Ishikawa (cell line): Measurements from ENCODE around the gene CACNB3.

Experiments
- CEBPB ChIP-seq: IDR thresholded peaks from 2 replicates; pipeline ENCODE4 v1.6.1; 2012
- CREB1 ChIP-seq: IDR thresholded peaks from 2 replicates; pipeline ENCODE4 v1.6.1; 2012; ENCODE audit warnings: low read depth
- EGR1 ChIP-seq: IDR thresholded peaks from 2 replicates; pipeline ENCODE4 v1.6.1; 2012
- EP300 ChIP-seq: IDR thresholded peaks from 2 replicates; pipeline ENCODE4 v1.6.1; 2012; ENCODE audit warnings: borderline replicate concordance
- FOXM1 ChIP-seq: IDR thresholded peaks from 2 replicates; pipeline ENCODE4 v1.6.1; 2012; ENCODE audit warnings: low read depth, borderline replicate concordance
- MAX ChIP-seq: IDR thresholded peaks from 2 replicates; pipeline ENCODE4 v1.6.1; 2012
- NFIC ChIP-seq: IDR thresholded peaks from 2 replicates; pipeline ENCODE4 v1.6.1; 2012
- RAD21 ChIP-seq: IDR thresholded peaks from 2 replicates; pipeline ENCODE4 v1.6.1; 2012; ENCODE audit warnings: low read depth
- TAF1 ChIP-seq: IDR thresholded peaks from 2 replicates; pipeline ENCODE4 v1.6.1; 2012; ENCODE audit warnings: low read depth, mild to moderate bottlenecking
- TCF12 ChIP-seq: IDR thresholded peaks from 2 replicates; pipeline ENCODE4 v1.6.1; 2012; ENCODE audit warnings: low read depth
- TEAD4 ChIP-seq: IDR thresholded peaks from 2 replicates; pipeline ENCODE4 v1.6.1; 2012
- USF1 ChIP-seq: IDR thresholded peaks from 2 replicates; pipeline ENCODE4 v1.6.1; 2012
- YY1 ChIP-seq: IDR thresholded peaks from 2 replicates; pipeline ENCODE4 v1.6.1; 2012; ENCODE audit warnings: low read depth
- ZBTB7A ChIP-seq: IDR thresholded peaks from 2 replicates; pipeline ENCODE4 v1.6.1; 2012; ENCODE audit warnings: low read depth
- TF ChIP-seq, protein P1 (sequence below): IDR thresholded peaks from 2 replicates; pipeline ENCODE4 v1.6.1; 2012; ENCODE audit warnings: low read depth, mild to moderate bottlenecking

CACNB3 gene

GRCh38 chr12:48776956-48777355, 41.3 kb upstream of the CACNB3 start:
- TF ChIP-seq CEBPB, result no peak
- TF ChIP-seq TCF12, result no peak
- no peak for TF ChIP-seq CREB1
- TF ChIP-seq YY1, result no peak
- TF ChIP-seq EGR1, result no peak
- TF ChIP-seq TEAD4, result no peak
- no peak for TF ChIP-seq ZBTB7A
- TF ChIP-seq EP300, result no peak
- no peak for TF ChIP-seq MAX
- no peak for TF ChIP-seq NFIC
- TF ChIP-seq FOXM1, result no peak
- TF ChIP-seq TAF1, result no peak
- TF ChIP-seq USF1, result no peak
- TF ChIP-seq RAD21, result no peak

DNA sequence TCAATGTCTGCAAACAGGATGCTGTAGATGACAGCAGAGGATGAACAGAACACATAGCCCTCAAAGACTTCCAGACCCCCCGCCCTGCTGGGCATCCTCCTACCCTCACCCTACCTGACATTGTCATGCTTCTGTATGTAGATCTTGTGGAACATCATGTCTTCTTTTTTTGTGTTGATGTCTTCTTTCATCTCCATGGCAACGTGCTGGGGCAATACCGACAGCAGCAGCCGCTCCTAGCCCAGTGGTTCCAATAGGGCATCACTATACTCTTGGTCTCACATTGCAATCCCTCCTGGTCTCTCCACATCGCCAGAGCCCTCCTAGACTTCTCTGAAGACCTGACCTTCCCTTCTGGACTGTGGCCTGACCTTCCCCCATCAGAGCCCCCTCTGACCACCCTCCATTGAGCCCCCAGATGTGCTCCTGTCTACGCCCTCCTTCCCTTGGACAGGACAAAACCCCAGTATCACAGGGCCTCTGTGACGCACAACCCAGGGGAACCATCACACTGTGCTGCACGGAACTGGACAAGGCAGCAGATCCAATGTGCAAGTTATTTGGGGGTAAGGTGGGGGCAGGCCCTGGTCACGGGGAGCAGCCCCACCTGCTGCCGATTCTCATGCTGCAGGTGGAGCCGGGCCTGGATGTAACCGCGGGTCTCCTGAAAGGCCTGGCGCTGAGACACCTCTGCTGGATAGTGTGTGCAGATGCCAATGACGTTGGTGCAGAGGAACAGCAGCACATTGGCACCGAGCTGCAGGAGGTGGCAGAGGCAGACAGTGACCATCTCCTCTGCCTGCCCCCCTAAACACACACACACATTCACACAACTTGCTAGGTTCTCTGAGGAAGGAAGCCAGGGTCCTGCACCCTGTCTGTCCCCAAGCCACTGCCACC, 40.5 kb upstream of the CACNB3 start:
- no peak for TF ChIP-seq TAF1
- no peak for TF ChIP-seq USF1
- no peak for TF ChIP-seq RAD21
- TF ChIP-seq FOXM1, result no peak
- TF ChIP-seq CREB1, result no peak
- no peak for TF ChIP-seq TEAD4
- TF ChIP-seq YY1, result no peak

GRCh38 chr12:48779869-48780268, 38.4 kb upstream of the CACNB3 start:
- no peak for TF ChIP-seq TAF1
- no peak for TF ChIP-seq EP300
- no peak for TF ChIP-seq FOXM1
- TF ChIP-seq MAX, result no peak
- no peak for TF ChIP-seq ZBTB7A
- TF ChIP-seq CREB1, result no peak
- no peak for TF ChIP-seq NFIC
- no peak for TF ChIP-seq CEBPB

GRCh38 chr12:48780381-48781025, 37.8 kb upstream of the CACNB3 start:
- TF ChIP-seq CREB1 (no peak), YY1 (0 out of 2 replicates have a peak, but pooled peaks have one; percentile 20), NFIC (0 out of 2 replicates have a peak, but pooled peaks have one; percentile 21), ZBTB7A (no peak), EGR1 (no peak), CEBPB (no peak), EP300 (no peak), USF1 (peak; percentile 30; the same call in 1 of the 2 replicates)

DNA sequence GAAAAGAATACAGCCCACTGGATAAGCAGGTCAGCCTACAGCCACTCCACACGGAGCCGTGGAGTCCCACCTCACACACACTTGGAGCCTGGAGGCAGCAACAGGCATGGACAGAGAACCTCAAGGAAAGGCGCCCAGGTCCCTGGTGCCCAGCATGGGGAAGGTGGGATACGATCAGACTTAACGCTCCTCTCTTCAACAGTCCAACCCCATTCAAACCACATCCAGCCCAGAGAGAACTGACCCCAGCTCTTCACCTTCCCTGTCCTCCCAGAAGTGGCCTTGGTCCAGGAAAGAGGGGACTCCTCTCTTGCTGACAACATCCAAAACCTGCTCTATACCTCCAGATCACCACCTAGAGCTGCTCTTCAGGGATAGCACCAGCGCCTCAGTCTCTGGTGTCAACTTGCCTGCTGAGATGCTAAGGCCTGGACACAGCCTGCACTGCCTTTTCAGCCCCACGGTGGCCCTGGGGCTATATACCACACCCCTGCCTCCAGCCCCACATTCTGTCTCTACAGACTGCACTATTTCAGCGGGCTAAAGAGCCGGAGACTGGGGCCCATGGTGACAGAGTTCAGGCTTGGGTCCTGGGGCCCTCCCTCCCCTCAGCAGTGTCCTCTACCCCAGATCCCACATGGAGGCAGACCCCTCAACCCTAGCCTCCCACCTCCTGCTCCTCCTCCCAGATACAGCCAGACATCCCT, 36.4 kb upstream of the CACNB3 start:
- TF ChIP-seq MAX (no peak), EGR1 (no peak), CREB1 (no peak), TCF12 (no peak), TAF1 (no peak), CEBPB (no peak)
- TF ChIP-seq, protein P1, sequence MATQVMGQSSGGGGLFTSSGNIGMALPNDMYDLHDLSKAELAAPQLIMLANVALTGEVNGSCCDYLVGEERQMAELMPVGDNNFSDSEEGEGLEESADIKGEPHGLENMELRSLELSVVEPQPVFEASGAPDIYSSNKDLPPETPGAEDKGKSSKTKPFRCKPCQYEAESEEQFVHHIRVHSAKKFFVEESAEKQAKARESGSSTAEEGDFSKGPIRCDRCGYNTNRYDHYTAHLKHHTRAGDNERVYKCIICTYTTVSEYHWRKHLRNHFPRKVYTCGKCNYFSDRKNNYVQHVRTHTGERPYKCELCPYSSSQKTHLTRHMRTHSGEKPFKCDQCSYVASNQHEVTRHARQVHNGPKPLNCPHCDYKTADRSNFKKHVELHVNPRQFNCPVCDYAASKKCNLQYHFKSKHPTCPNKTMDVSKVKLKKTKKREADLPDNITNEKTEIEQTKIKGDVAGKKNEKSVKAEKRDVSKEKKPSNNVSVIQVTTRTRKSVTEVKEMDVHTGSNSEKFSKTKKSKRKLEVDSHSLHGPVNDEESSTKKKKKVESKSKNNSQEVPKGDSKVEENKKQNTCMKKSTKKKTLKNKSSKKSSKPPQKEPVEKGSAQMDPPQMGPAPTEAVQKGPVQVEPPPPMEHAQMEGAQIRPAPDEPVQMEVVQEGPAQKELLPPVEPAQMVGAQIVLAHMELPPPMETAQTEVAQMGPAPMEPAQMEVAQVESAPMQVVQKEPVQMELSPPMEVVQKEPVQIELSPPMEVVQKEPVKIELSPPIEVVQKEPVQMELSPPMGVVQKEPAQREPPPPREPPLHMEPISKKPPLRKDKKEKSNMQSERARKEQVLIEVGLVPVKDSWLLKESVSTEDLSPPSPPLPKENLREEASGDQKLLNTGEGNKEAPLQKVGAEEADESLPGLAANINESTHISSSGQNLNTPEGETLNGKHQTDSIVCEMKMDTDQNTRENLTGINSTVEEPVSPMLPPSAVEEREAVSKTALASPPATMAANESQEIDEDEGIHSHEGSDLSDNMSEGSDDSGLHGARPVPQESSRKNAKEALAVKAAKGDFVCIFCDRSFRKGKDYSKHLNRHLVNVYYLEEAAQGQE, result no peak

GRCh38 chr12:48782457-48783395, 35.6 kb upstream of the CACNB3 start:
- TF ChIP-seq RAD21 (no peak), TAF1 (no peak), YY1 (no peak), ZBTB7A (no peak), FOXM1 (no peak), TEAD4 (no peak), NFIC (no peak), USF1 (no peak), EP300 (no peak), TCF12 (no peak), CREB1 (no peak), MAX (no peak)
- TF ChIP-seq, protein P1, result no peak
